NCI-H1694 treated with DMSO at 0.1 percent for 48 hours (cell line): Measurements from ENCODE around the gene WIPI1.
A peak's percentile ranks its signal among the peaks of the same experiment; 100 is the strongest.
"Not testable (repeated sequence)": the region's sequence is repeated elsewhere in the genome, so short reads cannot be mapped to it uniquely, and the experiment has no call there.

Experiments used
- DNase-seq: peaks from one replicate; lab custom pipeline; 2025; lab: John Stamatoyannopoulos, UW

The WIPI1 gene

GRCh38 chr17:68437979-68438822 lies 19.1 kb downstream of the WIPI1 start:
- no peak for DNase-seq

GRCh38 chr17:68435876-68436842 lies 21.1 kb downstream of the WIPI1 start:
- DNase-seq = peak; percentile 88

- DNase-seq = no peak
Measured at GRCh38 chr17:68435361-68435760, 21.9 kb downstream of the WIPI1 start.

GRCh38 chr17:68433911-68434508 lies 23.3 kb downstream of the WIPI1 start:
- DNase-seq = no peak

- no peak for DNase-seq
Measured at GRCh38 chr17:68433211-68433610, 24.1 kb downstream of the WIPI1 start.

GRCh38 chr17:68432086-68432864 lies 25.0 kb downstream of the WIPI1 start:
- no peak for DNase-seq

GRCh38 chr17:68431661-68432071 lies 25.6 kb downstream of the WIPI1 start:
- peak; percentile 49 for DNase-seq

GRCh38 chr17:68431045-68431608 lies 26.2 kb downstream of the WIPI1 start:
- DNase-seq = no peak

GRCh38 chr17:68429881-68430280 lies 27.4 kb downstream of the WIPI1 start:
- DNase-seq = no peak

GRCh38 chr17:68428498-68429172 lies 28.7 kb downstream of the WIPI1 start:
- no peak for DNase-seq

- DNase-seq = no peak
Measured at GRCh38 chr17:68427575-68427974, 29.7 kb downstream of the WIPI1 start.

- no peak for DNase-seq
Measured at GRCh38 chr17:68425979-68426378, 31.3 kb downstream of the WIPI1 start.

- DNase-seq = no peak
Measured at GRCh38 chr17:68424861-68425260, 32.4 kb downstream of the WIPI1 start.

GRCh38 chr17:68424203-68424602 lies 33.1 kb downstream of the WIPI1 start:
- no peak for DNase-seq

GRCh38 chr17:68423251-68423650 lies 34.0 kb downstream of the WIPI1 start:
- DNase-seq = no peak

- DNase-seq = no peak
Measured at GRCh38 chr17:68422821-68423220, 34.5 kb downstream of the WIPI1 start.

GRCh38 chr17:68421486-68421885 lies 35.8 kb downstream of the WIPI1 start:
- DNase-seq = no peak

GRCh38 chr17:68420065-68420464 lies 37.2 kb downstream of the WIPI1 start:
- DNase-seq = no peak

GRCh38 chr17:68418876-68419275 lies 38.4 kb downstream of the WIPI1 start:
- DNase-seq = no peak

GRCh38 chr17:68417317-68417716 lies 40.0 kb downstream of the WIPI1 start:
- DNase-seq = no peak

GRCh38 chr17:68414901-68415300 lies 42.4 kb downstream of the WIPI1 start:
- DNase-seq = not testable (repeated sequence)
